NCI-H446 (cell line): Measurements from ENCODE around the gene HOXA3.

ENCODE experiments used
- DNase-seq, 2 experiments: peaks; one replicate each; lab custom pipeline; 2025; lab: John Stamatoyannopoulos, UW

The HOXA3 gene

GRCh38 chr7:27091941-27092818 is 60.2 kb downstream of the HOXA3 start:
- DNase-seq, result no peak

- no peak for DNase-seq
Observed at GRCh38 chr7:27091105-27091504, 61.3 kb downstream of the HOXA3 start.

- no peak for DNase-seq
Observed at GRCh38 chr7:27088002-27088922, 64.1 kb downstream of the HOXA3 start.

DNA sequence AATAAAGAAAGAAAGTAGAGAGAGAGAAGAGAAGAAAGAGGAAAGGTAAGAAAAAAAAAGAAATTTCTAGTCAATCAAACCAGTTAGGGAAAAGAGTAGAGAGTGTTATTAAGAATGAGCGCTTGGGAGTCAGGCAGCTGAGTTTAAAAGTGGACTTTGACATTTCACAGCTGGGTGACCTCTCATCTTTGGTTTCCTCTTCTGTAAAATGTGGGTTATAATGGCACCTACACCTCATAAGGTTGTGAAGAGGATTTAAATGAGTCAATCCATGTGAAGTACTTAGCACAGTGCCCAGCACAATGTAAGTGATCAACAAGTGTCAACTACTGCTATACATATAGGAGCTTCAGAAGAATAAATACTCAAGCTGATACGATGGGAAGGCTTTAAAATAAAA is 68.7 kb downstream of the HOXA3 start:
- no peak for DNase-seq

DNA sequence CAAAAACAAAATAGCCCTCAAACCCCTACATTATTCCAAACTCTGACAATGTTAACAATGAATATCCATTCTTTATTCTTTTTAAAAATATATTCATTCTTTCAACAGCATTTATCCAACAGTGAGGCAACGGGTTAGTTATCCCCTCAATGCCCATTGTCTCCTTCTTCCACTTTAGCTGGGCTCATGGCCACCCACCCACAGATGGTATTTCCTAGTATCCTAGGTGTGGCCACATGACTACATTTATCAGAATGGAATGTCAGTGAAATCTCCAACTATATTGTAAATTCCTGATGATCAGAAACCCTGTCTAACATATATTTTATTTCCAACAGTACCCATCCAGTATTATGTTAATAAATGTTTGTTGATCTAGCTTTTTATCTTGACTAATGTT is 70.2 kb downstream of the HOXA3 start:
- no peak for DNase-seq

DNA sequence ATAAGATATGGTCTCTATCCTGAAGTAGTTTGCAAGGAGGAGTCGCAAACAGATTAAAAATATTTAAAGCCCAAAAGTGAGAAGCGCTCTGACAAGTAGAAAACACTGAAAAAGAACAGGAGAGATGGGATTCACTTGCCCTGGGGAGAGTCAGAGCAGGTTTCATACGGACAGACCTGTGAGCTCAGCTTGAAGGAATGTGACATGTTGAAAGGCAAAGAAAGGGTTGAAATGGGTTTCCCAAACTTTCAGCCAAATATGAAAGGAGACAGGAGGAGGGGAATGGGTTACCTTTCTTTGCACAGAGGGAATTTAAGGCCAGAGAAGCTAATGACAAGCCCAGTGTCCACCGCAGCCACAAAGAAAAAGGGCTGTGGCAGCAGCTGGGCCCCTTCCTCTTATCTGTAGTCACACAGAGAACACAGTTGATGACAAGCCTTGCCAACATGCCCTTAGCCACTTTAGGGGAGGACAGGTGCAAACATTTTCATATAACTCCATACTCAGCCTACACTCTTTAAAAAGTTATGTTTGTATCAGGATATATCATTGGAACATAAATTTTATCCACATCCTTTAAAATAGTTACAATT is 71.4 kb downstream of the HOXA3 start:
- DNase-seq, result no peak

GRCh38 chr7:27079234-27079975 is 73.0 kb downstream of the HOXA3 start:
- no peak for DNase-seq

DNA sequence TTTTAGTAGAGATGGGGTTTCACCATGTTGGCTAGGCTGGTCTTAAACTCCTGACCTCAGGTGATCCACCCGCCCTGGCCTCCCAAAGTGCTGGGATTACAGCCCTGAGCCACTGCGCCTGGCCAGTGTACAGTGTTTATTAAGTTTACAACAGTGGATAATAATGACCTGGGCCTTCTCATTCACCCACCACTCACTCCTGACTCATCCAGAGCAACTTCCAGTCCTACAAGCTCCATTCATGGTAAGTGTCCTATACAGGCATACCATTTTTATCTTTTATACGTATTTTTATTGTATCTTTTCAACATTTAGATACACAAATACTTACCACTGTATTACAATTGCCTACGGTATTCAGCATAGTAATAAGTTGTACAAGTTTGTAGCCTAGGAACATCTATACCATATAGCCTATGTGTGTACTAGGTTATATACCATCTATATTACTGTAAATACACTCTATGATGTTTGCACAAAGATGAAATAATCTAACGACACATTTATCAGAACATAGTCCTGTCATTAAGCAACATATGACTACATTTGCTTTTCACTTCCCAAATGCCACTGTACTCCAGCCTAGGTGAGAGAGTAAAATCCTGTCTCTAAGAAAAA is 73.7 kb downstream of the HOXA3 start:
- DNase-seq, result no peak

DNA sequence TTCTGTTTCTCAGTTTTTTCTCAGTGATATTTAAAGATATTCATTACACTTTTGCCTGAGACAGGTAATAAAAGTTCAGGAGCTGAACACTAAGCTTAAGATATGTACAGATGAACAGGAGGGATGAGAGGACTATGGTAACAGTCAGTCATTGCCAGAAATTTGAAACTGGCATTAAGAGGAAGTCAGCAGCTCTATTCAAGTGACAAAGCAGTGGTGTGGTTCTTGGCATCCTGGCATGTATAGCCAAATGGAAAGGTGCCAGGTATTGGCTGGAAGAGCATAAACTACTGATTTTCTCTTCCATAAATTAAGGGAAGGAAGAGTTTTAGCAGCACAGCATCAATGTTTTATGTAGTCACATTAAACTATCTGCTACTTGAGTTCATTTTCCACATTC is 79.3 kb downstream of the HOXA3 start:
- peak; percentile 33 to 77 for DNase-seq

GRCh38 chr7:27071622-27072390 is 80.6 kb downstream of the HOXA3 start:
- DNase-seq, result no peak

GRCh38 chr7:27068259-27068658 is 84.1 kb downstream of the HOXA3 start:
- DNase-seq, result no peak

- no peak for DNase-seq
Observed at GRCh38 chr7:27066148-27066547, 86.2 kb downstream of the HOXA3 start.

GRCh38 chr7:27065709-27066108 is 86.7 kb downstream of the HOXA3 start:
- no peak for DNase-seq

DNA sequence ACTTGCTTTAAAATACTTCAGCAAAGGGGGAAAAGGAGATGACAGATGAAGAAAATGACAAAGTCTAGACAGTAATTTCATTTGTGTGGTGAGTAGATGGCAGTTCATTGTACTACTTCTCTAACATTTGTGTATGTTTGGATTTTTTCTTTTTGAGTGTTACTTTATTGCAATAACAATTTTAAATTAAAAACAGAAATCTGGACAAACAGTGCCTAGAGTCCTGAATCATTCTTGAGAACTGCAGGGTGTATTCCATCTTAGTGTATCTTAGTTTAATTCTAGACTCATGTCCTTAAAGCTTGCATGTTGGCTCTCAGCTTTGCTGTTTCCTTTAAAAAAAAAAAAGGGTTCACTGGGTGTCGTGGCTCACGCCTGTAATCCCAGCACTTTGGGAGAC is 87.7 kb downstream of the HOXA3 start:
- no peak for DNase-seq

- peak in 1 of 2 experiments; percentile 65 for DNase-seq
Observed at GRCh38 chr7:27064159-27064558, 88.2 kb downstream of the HOXA3 start.

DNA sequence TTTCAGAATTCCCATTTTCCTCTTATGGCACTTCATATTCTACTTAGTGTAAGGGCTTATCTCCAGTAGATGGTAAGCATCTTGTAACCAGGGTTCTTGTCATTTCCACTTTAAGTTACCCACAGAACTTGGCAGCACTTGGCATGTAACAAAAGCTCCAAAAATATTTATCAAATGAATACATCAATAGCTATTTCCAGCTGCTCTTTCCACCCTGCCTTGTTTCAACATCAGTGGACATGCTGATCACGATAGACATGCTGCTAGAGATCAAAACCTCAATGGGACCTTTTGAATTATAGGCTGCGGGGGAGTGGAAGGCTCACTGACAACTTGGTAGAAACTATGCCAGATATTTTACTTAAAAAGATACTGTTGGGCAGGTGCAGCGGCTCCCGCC is 89.4 kb downstream of the HOXA3 start:
- DNase-seq, result no peak
